ENCODE data around the gene PTGES3.

- TF ChIP-seq CTCF (IDR thresholded peaks at IDR 0.05) (no peak), POLR2AphosphoS5 (IDR thresholded peaks at IDR 0.05) (no peak), POLR2A (IDR thresholded peaks at IDR 0.05) (no peak), EP300 (IDR thresholded peaks at IDR 0.05) (no peak)
Measured at GRCh38 chr12:56616925-56617324, 71.2 kb downstream of the PTGES3 start.
